HG03354 (cell line): ENCODE results near the gene GIN1.
"Not testable (repeated sequence)": the region's sequence is repeated elsewhere in the genome, so short reads cannot be mapped to it uniquely, and the experiment has no call there.

Source experiments
- ATAC-seq: cut with Tn5 transposase; IDR thresholded peaks from one replicate; pipeline ENCODE4 v1.9.1; 2021; ENCODE audit warnings: mild to moderate bottlenecking; ENCODE audit not compliant: unreplicated experiment, poor library complexity, severe bottlenecking

The GIN1 gene

GRCh38 chr5:103119765-103120606, at the start of gene GIN1, which contains the start of gene PPIP5K2:
Gene GIN1, minus strand, starts transcription at chr5:103120138. Its CDS starts 11,431 bp downstream, at chr5:103108707.
Gene PPIP5K2, plus strand, starts transcription at chr5:103120301. Its CDS starts 9,289 bp downstream, at chr5:103129590.
- peak; percentile 89 for ATAC-seq

GRCh38 chr5:103166706-103167105, 46.8 kb upstream of the GIN1 start:
- ATAC-seq, result no peak

- no peak for ATAC-seq
Observed at GRCh38 chr5:103151156-103151555, 31.2 kb upstream of the GIN1 start.

- ATAC-seq, result no peak
Observed at GRCh38 chr5:103148213-103148612, 28.3 kb upstream of the GIN1 start.

GRCh38 chr5:103145196-103145595, 25.3 kb upstream of the GIN1 start:
- ATAC-seq, result no peak

GRCh38 chr5:103142132-103142531, 22.2 kb upstream of the GIN1 start:
- not testable (repeated sequence) for ATAC-seq

GRCh38 chr5:103139264-103139865, 19.4 kb upstream of the GIN1 start:
- ATAC-seq, result peak; percentile 99

GRCh38 chr5:103138202-103138690, 18.3 kb upstream of the GIN1 start:
- ATAC-seq, result no peak

GRCh38 chr5:103135461-103135860, 15.5 kb upstream of the GIN1 start:
- no peak for ATAC-seq

- no peak for ATAC-seq
Observed at GRCh38 chr5:103133231-103133630, 13.3 kb upstream of the GIN1 start.

- no peak for ATAC-seq
Observed at GRCh38 chr5:103132684-103133083, 12.7 kb upstream of the GIN1 start.

GRCh38 chr5:103128202-103128601, 8.3 kb upstream of the GIN1 start:
- ATAC-seq, result no peak

GRCh38 chr5:103127292-103127817, 7.4 kb upstream of the GIN1 start:
- ATAC-seq, result no peak

GRCh38 chr5:103126557-103126956, 6.6 kb upstream of the GIN1 start:
- ATAC-seq, result no peak

GRCh38 chr5:103122242-103122641, 2.3 kb upstream of the GIN1 start:
- ATAC-seq, result no peak

GRCh38 chr5:103120607-103121200, 766 bp upstream of the GIN1 start:
- peak; percentile 0 for ATAC-seq

GRCh38 chr5:103119070-103119764, 721 bp downstream of the GIN1 start:
- ATAC-seq, result no peak

GRCh38 chr5:103117471-103117991, 2.4 kb downstream of the GIN1 start:
- no peak for ATAC-seq

- no peak for ATAC-seq
Observed at GRCh38 chr5:103114440-103114839, 5.5 kb downstream of the GIN1 start.

- ATAC-seq, result no peak
Observed at GRCh38 chr5:103112910-103113309, 7.0 kb downstream of the GIN1 start.
